ENCODE measurements around the gene DCTD.

The DCTD gene

GRCh38 chr4:182872886-182873285 lies 44.3 kb downstream of the DCTD start:
- no peak for DNase-seq (ENCODE audit: low read depth in 3 of 3)

GRCh38 chr4:182871616-182872015 lies 45.6 kb downstream of the DCTD start:
- no peak for DNase-seq (ENCODE audit: low read depth in 3 of 3)

GRCh38 chr4:182869697-182870096 lies 47.5 kb downstream of the DCTD start:
- no peak for DNase-seq (ENCODE audit: low read depth in 3 of 3)

- no peak for DNase-seq (ENCODE audit: low read depth in 3 of 3)
Observed at GRCh38 chr4:182866746-182867145, 50.4 kb downstream of the DCTD start.

- no peak for DNase-seq (ENCODE audit: low read depth in 3 of 3)
Observed at GRCh38 chr4:182863501-182863900, 53.7 kb downstream of the DCTD start.

GRCh38 chr4:182862921-182863320 lies 54.3 kb downstream of the DCTD start:
- no peak for DNase-seq (ENCODE audit: low read depth in 3 of 3)

GRCh38 chr4:182862141-182862875 lies 54.9 kb downstream of the DCTD start:
- no peak for DNase-seq (ENCODE audit: low read depth in 3 of 3)

- no peak for DNase-seq (ENCODE audit: low read depth in 3 of 3)
Observed at GRCh38 chr4:182861346-182861745, 55.8 kb downstream of the DCTD start.

GRCh38 chr4:182859730-182860129 lies 57.5 kb downstream of the DCTD start:
- DNase-seq (ENCODE audit: low read depth in 3 of 3): no peak

- no peak for DNase-seq (ENCODE audit: low read depth in 3 of 3)
Observed at GRCh38 chr4:182858711-182859110, 58.5 kb downstream of the DCTD start.

GRCh38 chr4:182856862-182857261 lies 60.3 kb downstream of the DCTD start:
- no peak for DNase-seq (ENCODE audit: low read depth in 3 of 3)

- DNase-seq (ENCODE audit: low read depth in 3 of 3): no peak
Observed at GRCh38 chr4:182855877-182856276, 61.3 kb downstream of the DCTD start.

- no peak for DNase-seq (ENCODE audit: low read depth in 3 of 3)
Observed at GRCh38 chr4:182855312-182855711, 61.9 kb downstream of the DCTD start.

- DNase-seq (ENCODE audit: low read depth in 3 of 3): no peak
Observed at GRCh38 chr4:182854466-182854865, 62.7 kb downstream of the DCTD start.

- DNase-seq (ENCODE audit: low read depth in 3 of 3): no peak
Observed at GRCh38 chr4:182853731-182854330, 63.4 kb downstream of the DCTD start.

GRCh38 chr4:182848685-182849084 lies 68.5 kb downstream of the DCTD start:
- no peak for DNase-seq (ENCODE audit: low read depth in 3 of 3)

- DNase-seq (ENCODE audit: low read depth in 3 of 3): no peak
Observed at GRCh38 chr4:182847576-182848450, 69.4 kb downstream of the DCTD start.

GRCh38 chr4:182846036-182846435 lies 71.2 kb downstream of the DCTD start:
- no peak for DNase-seq (ENCODE audit: low read depth in 3 of 3)

- no peak for DNase-seq (ENCODE audit: low read depth in 3 of 3)
Observed at GRCh38 chr4:182845618-182846017, 71.6 kb downstream of the DCTD start.

- no peak for DNase-seq (ENCODE audit: low read depth in 3 of 3)
Observed at GRCh38 chr4:182843808-182844325, 73.3 kb downstream of the DCTD start.

- DNase-seq (ENCODE audit: low read depth in 3 of 3): no peak
Observed at GRCh38 chr4:182842759-182843390, 74.3 kb downstream of the DCTD start.

GRCh38 chr4:182842104-182842600 lies 75.0 kb downstream of the DCTD start:
- no peak for DNase-seq (ENCODE audit: low read depth in 3 of 3)

Measured in stimulated activated CD4-positive, alpha-beta T cell treated with anti-CD3 and anti-CD28 coated beads, TNF-alpha, amount 100 ng/mL, for 48 hours (primary cell).